GM12878 (cell line): ENCODE data around the gene ELAPOR1. TPM values are rescaled to one million over a fixed set of nuclear protein-coding genes. Genes with fewer than 3 reads are reported as not detected.
A peak's percentile ranks its signal among the peaks of the same experiment; 100 is the strongest.

Source experiments
- ATAC-seq: fragments of 200-7000 bp; cut with Tn5 transposase; 3 replicates; pipeline ENCODE4 v1.9.1; 2020; ENCODE audit warnings: mild to moderate bottlenecking, moderate library complexity
- BruUV-seq: library from RNA; stranded (reverse); fragments of 400-500 nt; replicated peaks from 2 replicates; lab custom pipeline; 2021; lab: Mats Ljungman, UMichigan
- CTCF ChIA-PET: fragments of 300-600 bp; sonication (Branson Sonifier 250); formaldehyde crosslinking; extraction: SDS; loops from one replicate; lab custom pipeline; 2021; ENCODE audit warnings: inconsistent platforms; lab: Yijun Ruan, JAX
- POLR2A ChIA-PET: fragments of 350-600 bp; formaldehyde crosslinking; extraction: SDS; loops from one replicate; lab custom pipeline; 2021; ENCODE audit warnings: inconsistent platforms; lab: Charles Lee
- RAD21 ChIA-PET: fragments of 300-600 bp; sonication (Branson Sonifier 250); formaldehyde crosslinking; loops from one replicate; lab custom pipeline; 2023; ENCODE audit warnings: antibody characterized with exemption; ENCODE audit not compliant: unreplicated experiment; lab: Charles Lee
- SMC1A ChIA-PET: fragments of 300-600 bp; sonication (Branson Sonifier 250); formaldehyde crosslinking; loops from one replicate; lab custom pipeline; 2023; ENCODE audit not compliant: unreplicated experiment, uncharacterized antibody; lab: Charles Lee
- DNase-seq: peaks from one replicate; pipeline ENCODE4 v3.0.0-alpha.2; 2011; ENCODE audit warnings: low read depth, low spot score
- FAIRE-seq: peaks from 3 replicates; lab custom pipeline; 2011; peaks lifted over from hg19 to GRCh38; lab: Jason Lieb, UNC
- H2AFZ ChIP-seq: 2 replicates; pipeline ENCODE4 v1.6.0; 2011; ENCODE audit warnings: low read depth, low read length, control low read depth; ENCODE audit not compliant: control insufficient read depth
- H3K27ac ChIP-seq: 2 replicates; pipeline ENCODE4 v1.5.1; 2011; ENCODE audit warnings: control low read depth; ENCODE audit not compliant: control insufficient read depth, insufficient read depth
- H3K27me3 ChIP-seq, 2 experiments: replicated peaks in 1 of 2; 2 replicates each; pipeline versions ENCODE4 v1.6.0 to v1.6.1; 2011; ENCODE audit warnings: low read length in 1 of 2; ENCODE audit not compliant: control insufficient read depth in 2 of 2, insufficient read depth in 2 of 2
- H3K36me3 ChIP-seq, 2 experiments: 2 replicates each; pipeline ENCODE4 v1.5.1; 2011; ENCODE audit warnings: low read length in 1 of 2; ENCODE audit not compliant: control insufficient read depth in 2 of 2, insufficient read depth in 2 of 2
- H3K4me1 ChIP-seq: 2 replicates; pipeline ENCODE4 v1.6.1; 2011; ENCODE audit warnings: mild to moderate bottlenecking, low read length, moderate library complexity, mixed read lengths; ENCODE audit not compliant: control insufficient read depth, insufficient read depth
- H3K4me2 ChIP-seq: 2 replicates; pipeline ENCODE4 v1.6.0; 2011; ENCODE audit warnings: control low read depth; ENCODE audit not compliant: control insufficient read depth, insufficient read depth
- H3K4me3 ChIP-seq: fragments of 200-600 bp; sonication (generic); 2 replicates; pipeline ENCODE4 v1.5.1; 2016
- H3K79me2 ChIP-seq: 2 replicates; pipeline ENCODE4 v1.6.0; 2011; ENCODE audit warnings: low read length; ENCODE audit not compliant: control insufficient read depth, insufficient read depth
- H3K9ac ChIP-seq: 2 replicates; pipeline ENCODE4 v1.8.0; 2011; ENCODE audit warnings: low read length, control low read depth, mixed read lengths; ENCODE audit not compliant: control insufficient read depth, insufficient read depth
- H3K9me3 ChIP-seq: replicated peaks from 3 replicates; pipeline ENCODE4 v1.5.1; 2011; ENCODE audit warnings: mild to moderate bottlenecking, low read length; ENCODE audit not compliant: control insufficient read depth, insufficient read depth
- H4K20me1 ChIP-seq: 2 replicates; pipeline ENCODE4 v1.6.0; 2011; ENCODE audit not compliant: control insufficient read depth, insufficient read depth
- BRCA1 ChIP-seq: IDR thresholded peaks from 2 replicates; pipeline ENCODE4 v1.6.1; 2011; ENCODE audit warnings: low read depth, low read length, improper control_type of control experiment
- CBX5 ChIP-seq: sonication (generic); IDR thresholded peaks from 2 replicates; pipeline ENCODE4 v1.6.1; 2016; ENCODE audit warnings: low read depth, moderate library complexity, mild to moderate bottlenecking, inconsistent platforms
- ESRRA ChIP-seq: IDR thresholded peaks from 2 replicates; pipeline ENCODE4 v1.6.1; 2012; ENCODE audit warnings: mild to moderate bottlenecking, low read length, improper control_type of control experiment
- FOXM1 ChIP-seq: IDR thresholded peaks from 2 replicates; pipeline ENCODE4 v1.6.1; 2012; ENCODE audit warnings: low read depth, mild to moderate bottlenecking, inconsistent platforms, low read length, moderate library complexity
- NR2C2 ChIP-seq: IDR thresholded peaks from 2 replicates; pipeline ENCODE4 v1.6.1; 2011; ENCODE audit warnings: borderline replicate concordance, low read depth; ENCODE audit not compliant: control insufficient read depth, insufficient read length
- PBX3 ChIP-seq: IDR thresholded peaks from 2 replicates; pipeline ENCODE4 v1.6.1; 2011; ENCODE audit warnings: mild to moderate bottlenecking, low read depth, low read length, moderate library complexity; ENCODE audit not compliant: insufficient replicate concordance
- PKNOX1 ChIP-seq: fragments of 450-650 bp; IDR thresholded peaks from 2 replicates; pipeline ENCODE4 v1.6.1; 2016; ENCODE audit warnings: mild to moderate bottlenecking
- RB1 ChIP-seq: fragments of 450-650 bp; formaldehyde crosslinking; IDR thresholded peaks from 2 replicates; pipeline ENCODE4 v1.6.1; 2017; ENCODE audit warnings: mild to moderate bottlenecking, borderline replicate concordance
- WRNIP1 ChIP-seq: IDR thresholded peaks from 2 replicates; pipeline ENCODE4 v1.6.1; 2011; ENCODE audit warnings: low read depth, low read length, improper control_type of control experiment, borderline replicate concordance
- WGBS: methylation state at CpG from one replicate; pipeline ENCODE4 v1.1.6; 2016; ENCODE audit warnings: low lambda C conversion rate; ENCODE audit not compliant: insufficient replicate concordance, insufficient coverage; ENCODE audit errors: missing lambda C conversion rate; 5-methylcytosine and 5-hydroxymethylcytosine counted together
- in situ Hi-C: fragments of 300-500 bp; cut with MboI; formaldehyde crosslinking; loops from 9 replicates; pipeline ENCODE4 v1.14.3; 2018; ENCODE audit warnings: mixed read lengths
- intact Hi-C: fragments of 100-400 bp; cut with micrococcal nuclease; formaldehyde crosslinking; loops from one replicate; pipeline ENCODE4 v1.14.2; 2022; ENCODE audit not compliant: unreplicated experiment
- polyA plus RNA-seq, 11 experiments: library from polyadenylated mRNA; depleted of rRNA in 4 of 11; unstranded in 6 of 11; stranded (reverse) in 5 of 11; fragments of >200 nt; fragmentation: Nextera tagmentation in 4 of 11; fragmentation: Illumina TruSeq in 1 of 11; extraction: Ambion mirVana in 4 of 11; extraction: Trizol in 1 of 11; gene quantifications; 1 replicate in 1 of 11; 2 replicates in 10 of 11; pipeline versions ENCODE4 v1.2.1 to v1.2.3, GENCODE V29; 2011 to 2016; ENCODE audit warnings: inconsistent platforms in 2 of 11, missing spikeins in 2 of 11, low read depth in 1 of 11
- total RNA-seq, 4 experiments: library from RNA; depleted of rRNA in 3 of 4; stranded (reverse); fragments of >200 nt in 3 of 4; fragmentation: Illumina TruSeq in 1 of 4; extraction: Trizol in 1 of 4; gene quantifications; 2 replicates each; pipeline versions ENCODE4 v1.2.1 to v1.2.3, GENCODE V29; 2013 to 2021

ELAPOR1 gene
- total and polyA plus RNA-seq, 10 of the 15 experiments (the other 5 are each of a cell fraction or from before 2014, with no cell fraction given): 0.04 to 2.1 (median 0.19) TPM; not detected in 2

GRCh38 chr1:109083923-109084322 lies 30.0 kb upstream of the ELAPOR1 start:
- no peak overlapping the region for H3K4me3 ChIP-seq
- FAIRE-seq: no peak

More at GRCh38 chr1:109083923-109084322, 30.0 kb upstream of the ELAPOR1 start:
- DNase-seq: no peak
- Histone ChIP-seq H3K27me3 (no peaks in the 10 kb centered on the region), H3K9me3 (no peaks in the 10 kb centered on the region), H4K20me1 (no peaks in the 10 kb centered on the region), H2AFZ (no peak overlapping the region), H3K4me1 (no peaks in the 10 kb centered on the region), H3K27ac (no peak overlapping the region), H3K79me2 (no peaks in the 10 kb centered on the region), H3K9ac (no peak overlapping the region), H3K4me2 (no peak overlapping the region), H3K36me3 (no peaks in the 10 kb centered on the region)
- SMC1A ChIA-PET: interaction anchor here (0.6 to 1.2 kb wide), 3 partner anchors 8 to 110 kb away, joined by 3 to 5 read pairs (median 5); no protein-coding TSS in a partner anchor
- POLR2A ChIA-PET: interaction anchor here (1.9 kb wide), 1 partner anchor 16 kb away, joined by 11 read pairs; no protein-coding TSS in a partner anchor
- ATAC-seq: peak; percentile 38
- TF ChIP-seq WRNIP1 (no peak), RB1 (no peak), PKNOX1 (peak; percentile 91), BRCA1 (no peak), FOXM1 (no peak), NR2C2 (no peak), CBX5 (no peak), ESRRA (no peak), PBX3 (peak; percentile 72)
- 0% methylated on average over 1 of the region's 1 CpG for WGBS
- no TSS peak for BruUV-seq
- intact Hi-C loops (no loop called here), in situ Hi-C loops (no loop called here)
- RAD21 ChIA-PET: interaction anchor here (1.1 kb wide), 1 partner anchor 8 kb away, joined by 3 read pairs; no protein-coding TSS in a partner anchor
- CTCF ChIA-PET: interaction anchor here (1.5 to 1.7 kb wide), 2 partner anchors 11 to 16 kb away, joined by 4 to 12 read pairs; no protein-coding TSS in a partner anchor
